ENCODE measurements around the gene MAN2C1.

The MAN2C1 gene

GRCh38 chr15:75364881-75365280, 3.5 kb downstream of the MAN2C1 start:
- Histone ChIP-seq H3K4me3 (ENCODE audit: low read depth, low read length) (no peak overlapping the region), H3K9ac (ENCODE audit: low read length) (no peak overlapping the region), H4K12ac (ENCODE audit: low read depth, low read length) (no peak overlapping the region), H2BK12ac (ENCODE audit: low read length) (no peak overlapping the region), H2AK5ac (ENCODE audit: low read length) (no peak overlapping the region), H2BK5ac (ENCODE audit: low read depth, low read length, poor library complexity) (no peak overlapping the region), H3K9me3 (ENCODE audit: insufficient read depth, low read depth, low read length) (no peaks in the 10 kb centered on the region), H3K23ac (ENCODE audit: low read length) (no peak overlapping the region), H3K27ac (ENCODE audit: low read depth, low read length) (no peak overlapping the region), H2AFZ (ENCODE audit: insufficient read depth, low read length, poor library complexity) (no peak overlapping the region), H3K18ac (ENCODE audit: low read length) (no peak overlapping the region), H3K79me2 (ENCODE audit: control insufficient read depth, insufficient read depth, low read length, poor library complexity) (peaks cover 4% of the 10 kb centered on the region), H3K36me3 (ENCODE audit: control insufficient read depth in 1 of 2, insufficient read depth in 2 of 2, low read length in 2 of 2) (peaks cover 47 to 51% of the 10 kb centered on the region in 2 experiments), H4K91ac (ENCODE audit: low read depth, low read length) (no peak overlapping the region), H3K79me1 (ENCODE audit: low read length) (peaks cover 8% of the 10 kb centered on the region), H3K4ac (ENCODE audit: low read depth, low read length) (no peak overlapping the region), H3K4me1 (ENCODE audit: control insufficient read depth in 1 of 2, insufficient read depth in 2 of 2, low read length in 2 of 2) (peaks cover 3 to 9% of the 10 kb centered on the region in 2 experiments), H3K14ac (ENCODE audit: low read length) (no peak overlapping the region), H2BK120ac (ENCODE audit: insufficient read depth, low read length, poor library complexity) (no peak overlapping the region), H3K27me3 (ENCODE audit: insufficient read depth, low read length) (no peaks in the 10 kb centered on the region), H4K8ac (ENCODE audit: low read depth, low read length) (no peak overlapping the region), H3K4me2 (ENCODE audit: low read length) (no peak overlapping the region)
- DNase-seq, result no peak
- WGBS (ENCODE audit: extremely low coverage, insufficient coverage, insufficient read length), result no CpG with 5 or more reads among the region's 6 CpGs

- no peak for DNase-seq
- Histone ChIP-seq H4K91ac (ENCODE audit: low read depth, low read length) (no peak overlapping the region), H2AK5ac (ENCODE audit: low read length) (no peak overlapping the region), H2AFZ (ENCODE audit: insufficient read depth, low read length, poor library complexity) (no peak overlapping the region), H3K79me1 (ENCODE audit: low read length) (peaks cover 7% of the 10 kb centered on the region), H2BK5ac (ENCODE audit: low read depth, low read length, poor library complexity) (no peak overlapping the region), H3K36me3 (ENCODE audit: control insufficient read depth in 1 of 2, insufficient read depth in 2 of 2, low read length in 2 of 2) (peaks cover 56 to 60% of the 10 kb centered on the region in 2 experiments), H3K18ac (ENCODE audit: low read length) (no peak overlapping the region), H4K12ac (ENCODE audit: low read depth, low read length) (no peak overlapping the region), H3K27ac (ENCODE audit: low read depth, low read length) (no peak overlapping the region), H3K23ac (ENCODE audit: low read length) (no peak overlapping the region), H4K8ac (ENCODE audit: low read depth, low read length) (no peak overlapping the region), H3K79me2 (ENCODE audit: control insufficient read depth, insufficient read depth, low read length, poor library complexity) (peaks cover 4% of the 10 kb centered on the region), H3K4ac (ENCODE audit: low read depth, low read length) (no peak overlapping the region), H2BK12ac (ENCODE audit: low read length) (no peak overlapping the region), H3K27me3 (ENCODE audit: insufficient read depth, low read length) (no peaks in the 10 kb centered on the region), H3K4me2 (ENCODE audit: low read length) (no peak overlapping the region), H3K9me3 (ENCODE audit: insufficient read depth, low read depth, low read length) (no peaks in the 10 kb centered on the region), H3K9ac (ENCODE audit: low read length) (no peak overlapping the region), H3K14ac (ENCODE audit: low read length) (no peak overlapping the region), H2BK120ac (ENCODE audit: insufficient read depth, low read length, poor library complexity) (no peak overlapping the region), H3K4me1 (ENCODE audit: control insufficient read depth in 1 of 2, insufficient read depth in 2 of 2, low read length in 2 of 2) (peaks cover 0 to 4% of the 10 kb centered on the region in 2 experiments), H3K4me3 (ENCODE audit: low read depth, low read length) (no peak overlapping the region)
- WGBS (ENCODE audit: extremely low coverage, insufficient coverage, insufficient read length), result no CpG with 5 or more reads among the region's 9 CpGs
Measured at GRCh38 chr15:75363786-75364185, 4.6 kb downstream of the MAN2C1 start.

GRCh38 chr15:75362642-75363249, 5.7 kb downstream of the MAN2C1 start:
- no peak overlapping the region for H2BK5ac ChIP-seq (ENCODE audit: low read depth, low read length, poor library complexity)
- H4K91ac ChIP-seq (ENCODE audit: low read depth, low read length), result no peak overlapping the region
- H2BK120ac ChIP-seq (ENCODE audit: insufficient read depth, low read length, poor library complexity), result no peak overlapping the region
- H2AK5ac ChIP-seq (ENCODE audit: low read length), result no peak overlapping the region
- no peaks in the 10 kb centered on the region for H3K27me3 ChIP-seq (ENCODE audit: insufficient read depth, low read length)
- H3K23ac ChIP-seq (ENCODE audit: low read length), result no peak overlapping the region
- peaks cover 65 to 69% of the 10 kb centered on the region in 2 experiments for H3K36me3 ChIP-seq (ENCODE audit: control insufficient read depth in 1 of 2, insufficient read depth in 2 of 2, low read length in 2 of 2)
- H3K79me2 ChIP-seq (ENCODE audit: control insufficient read depth, insufficient read depth, low read length, poor library complexity), result no peaks in the 10 kb centered on the region
- no peak overlapping the region for H3K4me2 ChIP-seq (ENCODE audit: low read length)
- no peak overlapping the region for H3K14ac ChIP-seq (ENCODE audit: low read length)
- H3K4ac ChIP-seq (ENCODE audit: low read depth, low read length), result no peak overlapping the region
- no CpG with 5 or more reads among the region's 7 CpGs for WGBS (ENCODE audit: extremely low coverage, insufficient coverage, insufficient read length)
- no peak overlapping the region for H3K9ac ChIP-seq (ENCODE audit: low read length)
- H3K9me3 ChIP-seq (ENCODE audit: insufficient read depth, low read depth, low read length), result peaks cover 2% of the 10 kb centered on the region
- no peak overlapping the region for H4K12ac ChIP-seq (ENCODE audit: low read depth, low read length)
- no peak overlapping the region for H2BK12ac ChIP-seq (ENCODE audit: low read length)
- H3K27ac ChIP-seq (ENCODE audit: low read depth, low read length), result no peak overlapping the region
- no peak overlapping the region for H3K18ac ChIP-seq (ENCODE audit: low read length)
- peaks cover 0 to 4% of the 10 kb centered on the region in 2 experiments for H3K4me1 ChIP-seq (ENCODE audit: control insufficient read depth in 1 of 2, insufficient read depth in 2 of 2, low read length in 2 of 2)
- H4K8ac ChIP-seq (ENCODE audit: low read depth, low read length), result no peak overlapping the region
- no peak overlapping the region for H3K4me3 ChIP-seq (ENCODE audit: low read depth, low read length)
- no peak for DNase-seq
- no peaks in the 10 kb centered on the region for H3K79me1 ChIP-seq (ENCODE audit: low read length)
- H2AFZ ChIP-seq (ENCODE audit: insufficient read depth, low read length, poor library complexity), result no peak overlapping the region

- H4K91ac ChIP-seq (ENCODE audit: low read depth, low read length), result no peak overlapping the region
- H3K23ac ChIP-seq (ENCODE audit: low read length), result no peak overlapping the region
- no peaks in the 10 kb centered on the region for H3K79me1 ChIP-seq (ENCODE audit: low read length)
- no peak overlapping the region for H3K14ac ChIP-seq (ENCODE audit: low read length)
- no peak overlapping the region for H3K18ac ChIP-seq (ENCODE audit: low read length)
- H2BK12ac ChIP-seq (ENCODE audit: low read length), result no peak overlapping the region
- H3K9ac ChIP-seq (ENCODE audit: low read length), result no peak overlapping the region
- no peak overlapping the region for H3K27ac ChIP-seq (ENCODE audit: low read depth, low read length)
- H3K4me1 ChIP-seq (ENCODE audit: control insufficient read depth in 1 of 2, insufficient read depth in 2 of 2, low read length in 2 of 2), result no peaks in the 10 kb centered on the region
- no peak overlapping the region for H2BK5ac ChIP-seq (ENCODE audit: low read depth, low read length, poor library complexity)
- H3K27me3 ChIP-seq (ENCODE audit: insufficient read depth, low read length), result no peaks in the 10 kb centered on the region
- no peak overlapping the region for H3K4me3 ChIP-seq (ENCODE audit: low read depth, low read length)
- no peak overlapping the region for H3K4ac ChIP-seq (ENCODE audit: low read depth, low read length)
- peaks cover 2% of the 10 kb centered on the region for H3K9me3 ChIP-seq (ENCODE audit: insufficient read depth, low read depth, low read length)
- no peak for DNase-seq
- H3K79me2 ChIP-seq (ENCODE audit: control insufficient read depth, insufficient read depth, low read length, poor library complexity), result no peaks in the 10 kb centered on the region
- no peak overlapping the region for H2BK120ac ChIP-seq (ENCODE audit: insufficient read depth, low read length, poor library complexity)
- no peak overlapping the region for H4K12ac ChIP-seq (ENCODE audit: low read depth, low read length)
- H4K8ac ChIP-seq (ENCODE audit: low read depth, low read length), result no peak overlapping the region
- no peak overlapping the region for H2AFZ ChIP-seq (ENCODE audit: insufficient read depth, low read length, poor library complexity)
- no peak overlapping the region for H2AK5ac ChIP-seq (ENCODE audit: low read length)
- no CpG with 5 or more reads among the region's 13 CpGs for WGBS (ENCODE audit: extremely low coverage, insufficient coverage, insufficient read length)
- peaks cover 63 to 66% of the 10 kb centered on the region in 2 experiments for H3K36me3 ChIP-seq (ENCODE audit: control insufficient read depth in 1 of 2, insufficient read depth in 2 of 2, low read length in 2 of 2)
- H3K4me2 ChIP-seq (ENCODE audit: low read length), result no peak overlapping the region
Measured at GRCh38 chr15:75361989-75362641, 6.3 kb downstream of the MAN2C1 start.
